ENCODE results near the gene DCAF7. TPM values are rescaled to one million over a fixed set of nuclear protein-coding genes. Genes with fewer than 3 reads are reported as not detected.

The DCAF7 gene
- total and polyA plus RNA-seq, 2 of the 4 experiments (the other 2 are of a cell fraction) = 40.9 to 52.8 TPM

GRCh38 chr17:63516910-63517824 lies 33.1 kb upstream of the DCAF7 start:
- no peak overlapping the region for H2AFZ ChIP-seq (replicated peaks; ENCODE audit: low read length, poor library complexity)
- H3K27ac ChIP-seq (ENCODE audit: insufficient read depth, low read length) = no peak overlapping the region
- H3K9me3 ChIP-seq (ENCODE audit: control insufficient read depth, insufficient read depth, low read length) = no peaks in the 10 kb centered on the region
- H2BK5ac ChIP-seq (ENCODE audit: low read depth, low read length, poor library complexity, severe bottlenecking) = peak overlapping the region; percentile 3
- dilution Hi-C loops (cut with HindIII; ENCODE audit: low sequenced_read_pairs, unreplicated experiment) = no loop called here
- peak overlapping the region; percentile 62 for H2BK120ac ChIP-seq (ENCODE audit: low read depth, low read length)
- no TSS peak for BruUV-seq (replicated peaks)
- peaks cover 18% of the 10 kb centered on the region for H3K27me3 ChIP-seq (ENCODE audit: control insufficient read depth, insufficient read depth, low read length)
- H3K23ac ChIP-seq (ENCODE audit: low read depth, low read length) = 0 out of 2 replicates have a peak overlapping the region, but pooled peaks have one; percentile 1
- H3K14ac ChIP-seq (replicated peaks; ENCODE audit: low read depth, low read length) = no peak overlapping the region
- no peak overlapping the region for H3K56ac ChIP-seq (ENCODE audit: extremely low read depth, insufficient read depth, low read length)
- peaks cover 4% of the 10 kb centered on the region; the same call in 1 of the 2 replicates for H3K9me1 ChIP-seq (ENCODE audit: insufficient read depth, low read length)
- in situ Hi-C loops (cut with MboI; ENCODE audit: low sequenced_read_pairs) = no loop called here
- no peak overlapping the region for H4K8ac ChIP-seq (ENCODE audit: low read depth in 2 of 2, low read length in 2 of 2)
- H3K4me1 ChIP-seq (ENCODE audit: control insufficient read depth, insufficient read depth, low read length) = peaks cover 3% of the 10 kb centered on the region
- no peak overlapping the region for H2AK5ac ChIP-seq (ENCODE audit: low read depth, low read length)
- H2BK15ac ChIP-seq (ENCODE audit: low read depth, low read length) = 0 out of 3 replicates have a peak overlapping the region, but pooled peaks have one; percentile 1
- intact Hi-C loops (cut with micrococcal nuclease) = no loop called here
- H3K4me3 ChIP-seq (ENCODE audit: insufficient read depth, low read depth, low read length) = no peak overlapping the region
- TF ChIP-seq CEBPB (IDR thresholded peaks at IDR 0.05; ENCODE audit: low read depth, low read length) (peak; percentile 87), BHLHE40 (IDR thresholded peaks at IDR 0.05; ENCODE audit: low read depth, low read length) (peak; percentile 9; the same call in 1 of the 2 replicates), ELK1 (IDR thresholded peaks at IDR 0.05; ENCODE audit: borderline replicate concordance, low read depth, low read length) (no peak), FOS (IDR thresholded peaks at IDR 0.05; ENCODE audit: low read depth, low read length) (peak; percentile 66), USF2 (IDR thresholded peaks at IDR 0.05; ENCODE audit: low read depth, low read length) (peak; percentile 31; the same call in 1 of the 2 replicates)
- H3K18ac ChIP-seq (ENCODE audit: low read depth, low read length) = peak overlapping the region; percentile 16; the same call in 1 of the 2 replicates
- no peaks in the 10 kb centered on the region for H3K79me1 ChIP-seq (ENCODE audit: low read depth in 1 of 2, low read length in 2 of 2)
- no CpG with 5 or more reads among the region's 6 CpGs for whole genome bisulfite sequencing, 2 experiments (ENCODE audit: extremely low coverage in 2 of 2, insufficient read length in 1 of 2)
- peak overlapping the region; percentile 6; the same call in 1 of the 2 replicates for H3K4ac ChIP-seq (ENCODE audit: low read depth, low read length)
- CTCF ChIA-PET = no interaction called here
- POLR2A ChIA-PET (ENCODE audit: unreplicated experiment) = no interaction called here
- no peaks in the 10 kb centered on the region for H4K20me1 ChIP-seq (ENCODE audit: insufficient read depth, low read length)
- H2AK9ac ChIP-seq (replicated peaks; ENCODE audit: low read depth, low read length, poor library complexity) = no peak overlapping the region
- H3K4me2 ChIP-seq (ENCODE audit: low read depth, low read length) = peak overlapping the region; percentile 6; the same call in 1 of the 2 replicates
- H4K91ac ChIP-seq (ENCODE audit: insufficient read depth, low read depth, low read length) = no peak overlapping the region
- DNase-seq = peak; percentile 86
- H3K9ac ChIP-seq (ENCODE audit: low read depth, low read length) = no peak overlapping the region
- H2BK20ac ChIP-seq (ENCODE audit: low read depth, low read length) = peak overlapping the region; percentile 79
- H4K5ac ChIP-seq (ENCODE audit: low read depth, low read length) = no peak overlapping the region
- H3K36me3 ChIP-seq (ENCODE audit: control insufficient read depth, insufficient read depth, low read length) = no peaks in the 10 kb centered on the region
- peak; percentile 60 for ATAC-seq (ENCODE audit: low read depth)

Data from IMR-90 (cell line).